Islet precursor cell (in vitro differentiated cells): ENCODE measurements around the gene UNC5C.

Experiments
- DNase-seq: peaks from one replicate; pipeline ENCODE4 v3.0.0-alpha.2; 2018

UNC5C gene

GRCh38 chr4:95548738-95549245 lies at the start of gene UNC5C:
TSS of gene UNC5C (minus strand) at chr4:95548973.
- peak; percentile 94 for DNase-seq

GRCh38 chr4:95596676-95597075 lies 47.9 kb upstream of the UNC5C start:
- no peak for DNase-seq

- DNase-seq = no peak
Measured at GRCh38 chr4:95594629-95595028, 45.9 kb upstream of the UNC5C start.

GRCh38 chr4:95594013-95594412 lies 45.2 kb upstream of the UNC5C start:
- no peak for DNase-seq

GRCh38 chr4:95591278-95591677 lies 42.5 kb upstream of the UNC5C start:
- DNase-seq = no peak

GRCh38 chr4:95590615-95591014 lies 41.8 kb upstream of the UNC5C start:
- DNase-seq = no peak

GRCh38 chr4:95585016-95585695 lies 36.4 kb upstream of the UNC5C start:
- no peak for DNase-seq

- no peak for DNase-seq
Measured at GRCh38 chr4:95580226-95580625, 31.5 kb upstream of the UNC5C start.

- peak; percentile 74 for DNase-seq
Measured at GRCh38 chr4:95572304-95572991, 23.7 kb upstream of the UNC5C start.

GRCh38 chr4:95571577-95571976 lies 22.8 kb upstream of the UNC5C start:
- no peak for DNase-seq

- DNase-seq = no peak
Measured at GRCh38 chr4:95563638-95564337, 15.0 kb upstream of the UNC5C start.

- DNase-seq = no peak
Measured at GRCh38 chr4:95560774-95561173, 12.0 kb upstream of the UNC5C start.

- peak; percentile 65 for DNase-seq
Measured at GRCh38 chr4:95556207-95556859, 7.6 kb upstream of the UNC5C start.

GRCh38 chr4:95552942-95553550 lies 4.3 kb upstream of the UNC5C start:
- DNase-seq = no peak

GRCh38 chr4:95551653-95552052 lies 2.9 kb upstream of the UNC5C start:
- DNase-seq = no peak

- no peak for DNase-seq
Measured at GRCh38 chr4:95550115-95550987, 1.6 kb upstream of the UNC5C start.

- DNase-seq = no peak
Measured at GRCh38 chr4:95549246-95550114, 707 bp upstream of the UNC5C start.

GRCh38 chr4:95547715-95548471 lies 880 bp downstream of the UNC5C start:
- DNase-seq = peak; percentile 72

- DNase-seq = peak; percentile 61
Measured at GRCh38 chr4:95546866-95547714, 1.7 kb downstream of the UNC5C start.
